HG03103 (cell line): ENCODE results near the gene MOB1A.

Source experiments
- ATAC-seq: cut with Tn5 transposase; IDR thresholded peaks from one replicate; pipeline ENCODE4 v1.9.1; 2021; ENCODE audit warnings: low read depth; ENCODE audit not compliant: unreplicated experiment

Gene MOB1A

GRCh38 chr2:74109551-74109950, 69.1 kb downstream of the MOB1A start:
- ATAC-seq, result no peak

GRCh38 chr2:74107071-74107470, 71.6 kb downstream of the MOB1A start:
- no peak for ATAC-seq

- ATAC-seq, result no peak
Measured at GRCh38 chr2:74105413-74105812, 73.3 kb downstream of the MOB1A start.

- ATAC-seq, result no peak
Measured at GRCh38 chr2:74104839-74105238, 73.8 kb downstream of the MOB1A start.

GRCh38 chr2:74103763-74104162, 74.9 kb downstream of the MOB1A start:
- no peak for ATAC-seq
